ENCODE results near the gene ALDH3A2.

GRCh38 chr17:19631905-19632304 is 16.6 kb upstream of the ALDH3A2 start:
- TF ChIP-seq POLR2A (IDR thresholded peaks at IDR 0.05), result no peak
- TF ChIP-seq, protein P1, sequence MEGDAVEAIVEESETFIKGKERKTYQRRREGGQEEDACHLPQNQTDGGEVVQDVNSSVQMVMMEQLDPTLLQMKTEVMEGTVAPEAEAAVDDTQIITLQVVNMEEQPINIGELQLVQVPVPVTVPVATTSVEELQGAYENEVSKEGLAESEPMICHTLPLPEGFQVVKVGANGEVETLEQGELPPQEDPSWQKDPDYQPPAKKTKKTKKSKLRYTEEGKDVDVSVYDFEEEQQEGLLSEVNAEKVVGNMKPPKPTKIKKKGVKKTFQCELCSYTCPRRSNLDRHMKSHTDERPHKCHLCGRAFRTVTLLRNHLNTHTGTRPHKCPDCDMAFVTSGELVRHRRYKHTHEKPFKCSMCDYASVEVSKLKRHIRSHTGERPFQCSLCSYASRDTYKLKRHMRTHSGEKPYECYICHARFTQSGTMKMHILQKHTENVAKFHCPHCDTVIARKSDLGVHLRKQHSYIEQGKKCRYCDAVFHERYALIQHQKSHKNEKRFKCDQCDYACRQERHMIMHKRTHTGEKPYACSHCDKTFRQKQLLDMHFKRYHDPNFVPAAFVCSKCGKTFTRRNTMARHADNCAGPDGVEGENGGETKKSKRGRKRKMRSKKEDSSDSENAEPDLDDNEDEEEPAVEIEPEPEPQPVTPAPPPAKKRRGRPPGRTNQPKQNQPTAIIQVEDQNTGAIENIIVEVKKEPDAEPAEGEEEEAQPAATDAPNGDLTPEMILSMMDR (IDR thresholded peaks at IDR 0.05), result no peak

All from lower leg skin (tissue), 3 donors.